HUES64 (cell line): Measurements from ENCODE around the gene GLT1D1.

ENCODE experiments used
- H3K27ac ChIP-seq: 2 replicates; pipeline ENCODE4 v1.7.0; 2013; ENCODE audit warnings: low read depth, low read length, inconsistent platforms
- H3K27me3 ChIP-seq: 2 replicates; pipeline ENCODE4 v1.6.1; 2013; ENCODE audit warnings: mild to moderate bottlenecking, low read length; ENCODE audit not compliant: insufficient read depth
- H3K36me3 ChIP-seq: 2 replicates; pipeline ENCODE4 v1.6.1; 2013; ENCODE audit warnings: mild to moderate bottlenecking, low read length; ENCODE audit not compliant: insufficient read depth
- H3K4me1 ChIP-seq: 2 replicates; pipeline ENCODE4 v1.6.1; 2013; ENCODE audit warnings: mild to moderate bottlenecking, low read length, moderate library complexity; ENCODE audit not compliant: insufficient read depth
- H3K4me3 ChIP-seq: 2 replicates; pipeline ENCODE4 v1.5.1; 2013; ENCODE audit warnings: mild to moderate bottlenecking, low read length, moderate library complexity
- H3K9ac ChIP-seq: 2 replicates; pipeline ENCODE4 v1.6.1; 2013; ENCODE audit warnings: mild to moderate bottlenecking, low read depth, low read length
- H3K9me3 ChIP-seq: 2 replicates; pipeline ENCODE4 v1.6.1; 2013; ENCODE audit warnings: low read depth, low read length; ENCODE audit not compliant: insufficient read depth
- WGBS: fragments of 150-250, 120-280 bp; methylation state at CpG from one replicate; pipeline ENCODE4 v1.1.7; 2013; ENCODE audit warnings: missing lambda C conversion rate; 5-methylcytosine and 5-hydroxymethylcytosine counted together

The GLT1D1 gene

DNA sequence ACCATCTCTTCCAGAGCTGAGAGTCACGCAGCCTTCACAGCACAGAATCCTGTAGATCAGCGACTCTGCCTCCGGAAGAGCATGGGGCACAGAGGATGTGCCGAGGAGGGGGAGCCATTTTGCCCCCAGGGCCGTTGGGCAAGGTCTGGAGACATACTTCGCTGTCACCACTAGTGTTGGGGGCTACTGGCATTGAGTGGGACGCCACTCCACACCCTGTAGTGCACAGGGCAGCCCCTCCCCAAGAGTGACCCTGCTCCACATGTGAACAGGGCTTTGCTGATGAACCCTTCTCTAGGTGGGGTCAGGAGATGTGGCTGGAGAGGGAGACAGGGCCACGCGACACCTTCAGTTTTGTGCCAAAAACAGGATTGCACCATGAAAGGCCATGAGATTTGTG lies 6.0 kb downstream of the GLT1D1 start:
- 86% methylated on average over 9 of the region's 9 CpGs for WGBS
- H3K9ac ChIP-seq, result no peak overlapping the region
- H3K4me3 ChIP-seq, result no peak overlapping the region

DNA sequence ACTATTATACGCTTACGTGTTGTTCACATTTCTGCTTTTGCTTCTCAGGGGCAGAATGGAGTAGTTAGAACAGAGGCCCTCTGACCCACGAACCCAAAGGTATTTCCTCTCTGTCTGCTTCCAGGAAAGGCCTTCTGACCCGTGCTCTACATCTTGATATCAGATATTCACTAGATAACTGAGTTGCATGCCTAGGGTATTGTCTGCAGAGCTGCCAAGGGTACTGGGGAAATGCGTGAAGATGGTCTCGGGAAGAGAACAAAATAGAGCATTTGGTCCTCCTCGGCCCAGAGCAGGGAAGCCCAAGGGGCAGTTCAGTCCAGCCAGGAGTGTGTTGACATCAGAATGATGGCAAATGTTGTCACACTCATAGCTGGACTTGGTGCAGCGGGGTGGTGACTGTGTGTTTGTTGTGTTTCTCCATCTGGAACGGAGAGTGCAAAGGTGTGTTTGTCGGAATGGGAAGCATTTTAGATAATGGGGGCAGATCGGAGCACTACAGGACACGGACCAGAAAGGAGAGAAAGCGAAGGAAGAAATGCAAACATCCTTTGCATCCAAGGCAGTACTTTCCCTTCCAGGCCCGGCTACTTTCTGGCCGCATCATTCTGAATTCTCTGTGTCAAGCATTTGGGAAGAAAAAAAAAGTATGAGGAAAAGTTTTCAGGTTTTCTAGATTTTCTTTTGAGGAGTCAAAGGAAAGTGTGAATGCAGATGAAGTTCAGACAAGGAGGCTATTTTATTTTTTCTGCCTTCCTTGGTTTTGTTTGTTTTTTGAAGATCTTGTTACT lies 8.1 kb downstream of the GLT1D1 start:
- H3K9me3 ChIP-seq, result no peaks in the 10 kb centered on the region
- WGBS, result 91% methylated on average over 15 of the region's 15 CpGs
- H3K9ac ChIP-seq, result no peak overlapping the region
- no peaks in the 10 kb centered on the region for H3K36me3 ChIP-seq
- no peak overlapping the region for H3K4me3 ChIP-seq
- no peaks in the 10 kb centered on the region for H3K27me3 ChIP-seq
- H3K4me1 ChIP-seq, result no peaks in the 10 kb centered on the region
- H3K27ac ChIP-seq, result no peak overlapping the region

More for the DNA sequence above, 6.0 kb downstream of the GLT1D1 start:
- Histone ChIP-seq H3K4me1 (no peaks in the 10 kb centered on the region), H3K27me3 (peaks cover under 1% of the 10 kb centered on the region; the same call in 1 of the 2 replicates), H3K9me3 (no peaks in the 10 kb centered on the region), H3K27ac (no peak overlapping the region), H3K36me3 (no peaks in the 10 kb centered on the region)

DNA sequence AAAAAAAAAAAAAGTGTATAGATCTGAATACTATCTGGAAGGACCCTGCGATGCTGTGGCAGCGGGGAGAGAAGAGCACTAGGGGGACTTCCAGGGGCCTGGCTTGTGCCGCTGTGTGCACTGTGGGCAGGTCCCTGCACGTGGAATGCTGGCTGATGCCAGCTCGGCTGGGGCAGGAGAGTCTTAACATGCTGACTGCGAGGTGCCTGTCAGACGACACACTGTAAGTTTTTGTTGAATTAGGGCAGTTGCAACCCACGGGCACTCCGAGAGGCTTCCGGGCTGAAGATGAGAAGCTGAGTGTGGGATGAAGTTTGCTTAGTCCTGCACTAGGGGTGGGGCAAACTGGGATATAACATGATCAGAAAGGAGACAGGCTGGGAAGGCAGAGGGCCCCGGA lies 10.7 kb downstream of the GLT1D1 start:
- WGBS, result 90% methylated on average over 11 of the region's 11 CpGs
- Histone ChIP-seq H3K9ac (no peak overlapping the region), H3K36me3 (no peaks in the 10 kb centered on the region), H3K4me3 (no peak overlapping the region), H3K9me3 (no peaks in the 10 kb centered on the region), H3K27me3 (no peaks in the 10 kb centered on the region), H3K27ac (no peak overlapping the region), H3K4me1 (no peaks in the 10 kb centered on the region)

DNA sequence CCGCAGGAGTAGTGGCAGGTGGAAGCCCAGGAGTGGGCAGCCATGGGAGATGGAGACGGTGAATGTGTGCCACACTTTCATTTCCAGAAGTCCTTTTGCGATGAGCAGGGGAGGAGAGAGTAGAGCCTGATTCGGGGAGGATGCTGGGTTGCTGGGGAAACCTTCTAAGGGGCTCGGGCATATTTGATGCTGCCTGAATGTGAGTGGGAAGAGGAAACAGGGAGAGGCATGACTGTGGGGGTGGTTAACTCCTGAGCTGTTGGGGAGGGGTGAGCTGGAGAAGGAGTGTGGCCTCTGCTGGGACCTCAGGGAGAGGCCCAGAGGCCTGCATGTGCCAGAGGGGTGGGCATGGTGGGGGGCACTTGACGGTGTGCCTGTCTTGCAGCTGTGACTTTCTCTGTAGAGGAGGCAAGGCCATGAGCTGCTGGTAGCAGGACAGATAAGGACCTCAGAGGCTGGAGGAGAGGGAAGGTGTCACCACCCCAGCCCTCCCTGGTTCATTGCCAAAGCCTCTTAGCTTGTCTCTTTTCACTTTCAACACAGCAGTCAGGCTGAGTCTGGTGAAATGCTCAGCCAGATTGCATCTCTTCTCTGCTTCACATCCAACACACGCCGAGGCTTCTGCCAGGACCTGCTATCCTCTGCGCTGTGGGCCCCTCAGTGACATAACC lies 11.4 kb downstream of the GLT1D1 start:
- no peaks in the 10 kb centered on the region for H3K9me3 ChIP-seq
- no peaks in the 10 kb centered on the region for H3K27me3 ChIP-seq

DNA sequence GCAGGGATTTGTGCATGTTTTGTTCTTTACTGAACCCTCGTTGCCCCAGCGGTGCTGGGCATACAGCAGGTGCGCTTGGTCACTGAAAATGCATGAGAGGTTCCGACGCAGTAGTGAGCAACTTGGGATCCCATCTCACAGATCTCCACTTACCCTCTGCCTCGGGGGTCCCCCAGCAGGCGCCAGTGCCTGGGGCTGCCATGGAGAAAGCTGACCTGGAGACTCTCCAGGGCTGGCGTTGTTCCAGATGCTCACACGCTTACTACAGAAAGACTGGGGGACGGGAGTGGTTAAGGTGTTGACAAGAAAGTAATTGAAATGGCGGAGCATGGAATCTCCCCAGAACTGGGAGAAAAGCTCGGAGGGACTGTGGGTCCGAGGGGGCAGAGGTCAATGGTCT lies 14.2 kb downstream of the GLT1D1 start:
- no peaks in the 10 kb centered on the region for H3K36me3 ChIP-seq
- WGBS, result 93% methylated on average over 13 of the region's 13 CpGs
- H3K9ac ChIP-seq, result no peak overlapping the region
- no peak overlapping the region for H3K4me3 ChIP-seq
- no peaks in the 10 kb centered on the region for H3K4me1 ChIP-seq
- H3K9me3 ChIP-seq, result no peaks in the 10 kb centered on the region
- no peak overlapping the region for H3K27ac ChIP-seq
- H3K27me3 ChIP-seq, result no peaks in the 10 kb centered on the region

More for the DNA sequence above, 11.4 kb downstream of the GLT1D1 start:
- Histone ChIP-seq H3K4me3 (no peak overlapping the region), H3K9ac (no peak overlapping the region), H3K36me3 (no peaks in the 10 kb centered on the region), H3K4me1 (no peaks in the 10 kb centered on the region), H3K27ac (no peak overlapping the region)
- 93% methylated on average over 9 of the region's 9 CpGs for WGBS

DNA sequence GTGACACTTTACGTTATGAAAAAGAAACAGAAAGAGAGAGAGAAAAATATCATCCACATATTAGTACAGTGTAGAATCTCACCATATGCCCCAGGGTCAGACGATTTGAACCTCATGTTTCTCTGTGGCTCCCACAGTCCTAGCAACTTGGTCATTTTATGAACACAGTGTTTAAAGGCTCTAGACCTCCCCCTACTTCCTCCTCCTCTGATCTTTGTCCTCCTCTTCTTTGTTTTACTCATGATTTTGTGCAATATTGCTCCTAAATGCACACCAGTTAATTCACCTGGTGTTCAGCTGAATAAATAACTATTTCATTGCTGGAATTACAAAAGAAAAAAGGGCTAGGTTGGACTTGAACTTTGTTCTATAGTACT lies 18.2 kb downstream of the GLT1D1 start:
- H3K27me3 ChIP-seq, result no peaks in the 10 kb centered on the region
- 0 out of 2 replicates have a peak, but pooled peaks cover 4% of the 10 kb centered on the region for H3K36me3 ChIP-seq
- peaks cover 15% of the 10 kb centered on the region for H3K9me3 ChIP-seq
- 86% methylated on average over 1 of the region's 2 CpGs for WGBS
- H3K9ac ChIP-seq, result no peak overlapping the region
- H3K4me1 ChIP-seq, result no peaks in the 10 kb centered on the region
- H3K27ac ChIP-seq, result no peak overlapping the region
- no peak overlapping the region for H3K4me3 ChIP-seq

DNA sequence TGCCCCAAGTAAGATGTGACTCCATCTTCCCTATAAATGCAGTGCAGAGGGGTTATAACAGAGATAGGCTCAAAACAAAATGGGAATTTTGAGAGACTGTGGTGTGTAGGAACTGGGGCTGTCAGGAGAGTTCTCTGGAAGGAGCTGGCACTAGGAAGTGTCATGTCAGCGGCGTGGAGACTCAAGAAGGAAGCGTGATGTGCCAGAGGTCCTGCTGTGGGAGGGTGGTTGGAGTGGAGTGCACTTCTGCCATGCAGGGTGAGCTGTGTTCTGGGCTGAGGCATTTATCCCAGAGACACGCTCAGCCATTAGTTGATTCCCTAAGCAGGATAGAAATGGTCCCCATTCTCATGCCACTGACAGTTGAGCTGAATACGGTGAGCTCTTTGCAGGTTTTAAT lies 19.0 kb downstream of the GLT1D1 start:
- Histone ChIP-seq H3K9ac (no peak overlapping the region), H3K4me1 (no peaks in the 10 kb centered on the region), H3K27me3 (no peaks in the 10 kb centered on the region), H3K27ac (no peak overlapping the region), H3K9me3 (peaks cover 23% of the 10 kb centered on the region), H3K4me3 (no peak overlapping the region), H3K36me3 (peaks cover 12% of the 10 kb centered on the region; the same call in 1 of the 2 replicates)
- 92% methylated on average over 5 of the region's 5 CpGs for WGBS

DNA sequence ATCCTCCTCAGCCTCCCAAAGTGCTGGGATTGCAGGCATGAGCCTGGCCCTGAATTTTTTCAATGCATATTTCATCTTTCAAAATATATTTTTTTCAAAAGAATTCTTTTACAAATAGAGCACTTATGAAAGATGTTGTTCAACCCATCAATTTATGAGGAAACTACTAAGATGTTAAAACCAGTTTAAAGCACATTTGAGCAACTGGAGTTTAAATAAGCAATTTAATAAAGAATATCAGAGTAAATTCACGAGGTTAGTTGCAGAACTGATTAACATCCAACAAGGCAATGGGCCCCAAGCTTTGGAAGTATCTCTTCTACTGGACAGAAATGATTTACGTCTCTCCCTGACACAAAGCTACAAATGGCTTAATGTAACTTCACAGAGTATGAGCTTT lies 23.3 kb downstream of the GLT1D1 start:
- no peak overlapping the region for H3K27ac ChIP-seq
- H3K36me3 ChIP-seq, result peaks cover 16% of the 10 kb centered on the region; the same call in 1 of the 2 replicates
- H3K4me3 ChIP-seq, result no peak overlapping the region
- no peaks in the 10 kb centered on the region for H3K4me1 ChIP-seq
- 93% methylated on average over 2 of the region's 2 CpGs for WGBS
- no peak overlapping the region for H3K9ac ChIP-seq
- peaks cover 28% of the 10 kb centered on the region for H3K9me3 ChIP-seq
- H3K27me3 ChIP-seq, result no peaks in the 10 kb centered on the region

DNA sequence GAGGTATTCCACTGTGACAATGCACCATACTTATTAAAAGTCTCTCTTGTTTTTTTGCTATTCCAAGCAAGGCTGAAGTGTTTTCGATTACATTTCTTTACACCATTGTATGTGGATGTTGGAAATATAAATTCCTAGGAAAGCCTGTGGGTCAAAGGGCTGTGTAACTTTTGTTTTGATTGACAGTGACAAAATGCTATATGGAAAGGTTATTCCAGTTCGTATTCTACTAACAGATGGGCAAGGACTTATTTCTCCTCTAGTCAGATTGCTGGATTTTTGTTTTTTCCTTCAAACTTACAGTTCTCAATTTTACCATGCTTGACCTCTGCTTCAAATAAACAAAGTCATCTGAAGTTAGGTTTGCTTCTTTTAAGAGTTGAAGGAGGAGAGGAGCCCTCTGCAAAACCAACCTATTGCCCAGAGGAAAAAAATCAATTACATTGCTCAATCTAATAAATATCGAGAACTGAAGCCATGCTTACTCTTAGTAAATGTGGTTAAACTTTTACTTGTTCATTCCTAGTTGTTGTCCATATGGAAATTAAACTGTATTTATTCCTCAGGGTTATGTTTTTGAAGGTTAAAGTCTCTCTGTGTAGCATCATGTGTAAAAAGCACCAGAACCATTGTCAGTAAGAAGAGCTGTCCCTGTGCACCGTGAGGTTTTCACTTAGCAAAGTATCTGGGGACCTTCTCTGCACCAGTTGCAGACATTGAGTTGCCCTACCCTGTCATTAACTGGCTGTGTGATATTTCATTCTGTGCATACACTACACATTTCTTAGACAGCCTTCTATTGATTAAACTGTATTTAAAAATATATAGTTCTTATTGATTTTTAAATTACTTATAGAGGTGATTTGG lies 26.9 kb downstream of the GLT1D1 start:
- Histone ChIP-seq H3K9ac (no peak overlapping the region), H3K4me3 (no peak overlapping the region), H3K9me3 (peaks cover 24% of the 10 kb centered on the region), H3K4me1 (no peaks in the 10 kb centered on the region), H3K36me3 (peaks cover 16% of the 10 kb centered on the region; the same call in 1 of the 2 replicates), H3K27me3 (no peaks in the 10 kb centered on the region), H3K27ac (no peak overlapping the region)
- 98% methylated on average over 4 of the region's 4 CpGs for WGBS

DNA sequence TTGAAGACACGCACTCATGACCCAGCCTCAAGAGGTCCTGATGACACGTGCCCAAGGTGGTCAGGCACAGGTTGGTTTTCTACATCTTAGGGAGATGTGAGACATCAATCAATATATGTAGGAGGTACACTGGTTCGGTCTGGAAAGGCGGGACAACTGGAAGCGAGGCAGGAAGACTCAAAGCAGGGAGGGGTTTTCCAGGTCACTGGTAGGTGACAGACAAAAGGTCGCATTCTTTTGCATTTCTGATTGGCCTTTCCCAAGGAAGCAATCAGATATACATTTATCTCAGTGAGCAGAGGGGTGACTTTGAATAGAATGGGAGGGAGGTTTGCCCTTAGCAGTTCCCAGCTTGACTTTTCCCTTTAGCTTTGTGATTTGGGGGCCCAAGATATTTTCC lies 38.6 kb downstream of the GLT1D1 start:
- H3K4me1 ChIP-seq, result peaks cover 5% of the 10 kb centered on the region
- H3K9ac ChIP-seq, result no peak overlapping the region
- 85% methylated on average over 6 of the region's 6 CpGs for WGBS
- no peak overlapping the region for H3K27ac ChIP-seq
- H3K9me3 ChIP-seq, result no peaks in the 10 kb centered on the region
- no peaks in the 10 kb centered on the region for H3K27me3 ChIP-seq
- no peaks in the 10 kb centered on the region for H3K36me3 ChIP-seq
- H3K4me3 ChIP-seq, result no peak overlapping the region

DNA sequence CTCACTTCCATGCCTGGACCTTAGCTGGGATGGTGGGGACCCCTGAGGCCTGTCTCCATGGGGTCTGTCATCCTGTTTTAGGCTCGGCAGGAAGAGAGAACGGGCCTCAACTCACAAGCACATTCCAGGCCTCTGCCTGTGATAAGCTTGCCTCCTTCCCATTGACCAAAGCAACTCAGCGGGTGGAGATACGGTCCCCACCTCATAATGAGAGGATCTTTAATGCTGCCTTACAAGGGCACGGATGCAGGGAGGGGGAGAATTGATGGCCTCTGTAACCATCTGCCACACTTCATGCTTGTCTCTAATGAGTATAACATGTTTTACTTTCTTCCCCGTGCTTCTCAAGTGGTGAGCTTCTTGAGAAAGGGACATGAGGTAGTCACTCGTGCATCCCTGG lies 50.0 kb downstream of the GLT1D1 start:
- WGBS, result 93% methylated on average over 7 of the region's 7 CpGs
- H3K27me3 ChIP-seq, result no peaks in the 10 kb centered on the region
- H3K4me1 ChIP-seq, result no peaks in the 10 kb centered on the region
- no peak overlapping the region for H3K27ac ChIP-seq
- H3K9me3 ChIP-seq, result no peaks in the 10 kb centered on the region
- H3K9ac ChIP-seq, result no peak overlapping the region
- H3K4me3 ChIP-seq, result no peak overlapping the region
- H3K36me3 ChIP-seq, result no peaks in the 10 kb centered on the region
